GM12878 (cell line): ENCODE measurements around the gene ATP1B2. TPM values are rescaled to one million over a fixed set of nuclear protein-coding genes. Genes with fewer than 3 reads are reported as not detected.
A peak's percentile ranks its signal among the peaks of the same experiment; 100 is the strongest.

Source experiments
- ASH2L ChIP-seq: fragments of 300-600, 200-600 bp; sonication (generic); IDR thresholded peaks from 2 replicates; pipeline ENCODE4 v1.6.1; 2017; ENCODE audit warnings: low read depth, mild to moderate bottlenecking, borderline replicate concordance
- BCL3 ChIP-seq: IDR thresholded peaks from 2 replicates; pipeline ENCODE4 v1.6.1; 2011; ENCODE audit warnings: borderline replicate concordance, low read depth, mild to moderate bottlenecking, moderate library complexity, low read length; ENCODE audit not compliant: insufficient read depth, poor library complexity, severe bottlenecking
- CHD1 ChIP-seq: IDR thresholded peaks from 2 replicates; pipeline ENCODE4 v1.6.1; 2012; ENCODE audit warnings: low read depth, low read length, improper control_type of control experiment
- ELK1 ChIP-seq: IDR thresholded peaks from 2 replicates; pipeline ENCODE4 v1.6.1; 2012; ENCODE audit warnings: low read depth, low read length, improper control_type of control experiment
- HDAC6 ChIP-seq: fragments of 200-600 bp; sonication (generic); IDR thresholded peaks from one replicate; pipeline ENCODE4 v1.8.0; 2017; ENCODE audit warnings: antibody characterized with exemption; ENCODE audit not compliant: unreplicated experiment
- IKZF2 ChIP-seq, 2 experiments: fragments of 450-650 bp; IDR thresholded peaks; 2 replicates each; pipeline ENCODE4 v1.6.1; 2017; ENCODE audit warnings: mild to moderate bottlenecking in 2 of 2, moderate library complexity in 2 of 2
- JUNB ChIP-seq: IDR thresholded peaks from 2 replicates; pipeline ENCODE4 v1.6.1; 2016; ENCODE audit warnings: antibody characterized with exemption, mild to moderate bottlenecking
- MTA2 ChIP-seq: fragments of 450-650 bp; IDR thresholded peaks from 2 replicates; pipeline ENCODE4 v1.6.1; 2016; ENCODE audit warnings: low read depth, mild to moderate bottlenecking, moderate library complexity
- NFIC ChIP-seq: IDR thresholded peaks from 2 replicates; pipeline ENCODE4 v1.6.1; 2012; ENCODE audit warnings: low read depth, mild to moderate bottlenecking, inconsistent platforms, low read length, moderate library complexity
- NR2C1 ChIP-seq: fragments of 450-650 bp; IDR thresholded peaks from 2 replicates; pipeline ENCODE4 v1.6.1; 2017; ENCODE audit warnings: antibody characterized with exemption, mild to moderate bottlenecking, moderate library complexity
- PML ChIP-seq: IDR thresholded peaks from 2 replicates; pipeline ENCODE4 v1.6.1; 2012; ENCODE audit warnings: low read length, inconsistent platforms
- POLR2AphosphoS2 ChIP-seq: IDR thresholded peaks from 2 replicates; pipeline ENCODE4 v1.6.1; 2011; ENCODE audit warnings: low read depth, mild to moderate bottlenecking, low read length, improper control_type of control experiment, moderate library complexity
- RFX5 ChIP-seq: IDR thresholded peaks from 2 replicates; pipeline ENCODE4 v1.6.1; 2011; ENCODE audit warnings: low read depth, low read length, improper control_type of control experiment
- RUNX3 ChIP-seq: IDR thresholded peaks from 2 replicates; pipeline ENCODE4 v1.6.1; 2012; ENCODE audit warnings: low read length, inconsistent platforms
- SMAD5 ChIP-seq: IDR thresholded peaks from 2 replicates; pipeline ENCODE4 v1.6.1; 2016; ENCODE audit warnings: antibody characterized with exemption, low read depth
- STAT3 ChIP-seq: IDR thresholded peaks from 2 replicates; pipeline ENCODE4 v1.6.1; 2011; ENCODE audit warnings: low read depth, low read length, improper control_type of control experiment
- TBL1XR1 ChIP-seq: IDR thresholded peaks from 2 replicates; pipeline ENCODE4 v1.6.1; 2012; ENCODE audit warnings: low read depth, low read length, improper control_type of control experiment
- WRNIP1 ChIP-seq: IDR thresholded peaks from 2 replicates; pipeline ENCODE4 v1.6.1; 2011; ENCODE audit warnings: low read depth, low read length, improper control_type of control experiment, borderline replicate concordance
- ZZZ3 ChIP-seq: IDR thresholded peaks from 2 replicates; pipeline ENCODE4 v1.6.1; 2011; ENCODE audit warnings: low read depth; ENCODE audit not compliant: control insufficient read depth, insufficient read length
- polyA plus RNA-seq, 11 experiments: library from polyadenylated mRNA; depleted of rRNA in 4 of 11; unstranded in 6 of 11; stranded (reverse) in 5 of 11; fragments of >200 nt; fragmentation: Nextera tagmentation in 4 of 11; fragmentation: Illumina TruSeq in 1 of 11; extraction: Ambion mirVana in 4 of 11; extraction: Trizol in 1 of 11; gene quantifications; 1 replicate in 1 of 11; 2 replicates in 10 of 11; pipeline versions ENCODE4 v1.2.1 to v1.2.3, GENCODE V29; 2011 to 2016; ENCODE audit warnings: inconsistent platforms in 2 of 11, missing spikeins in 2 of 11, low read depth in 1 of 11
- total RNA-seq, 4 experiments: library from RNA; depleted of rRNA in 3 of 4; stranded (reverse); fragments of >200 nt in 3 of 4; fragmentation: Illumina TruSeq in 1 of 4; extraction: Trizol in 1 of 4; gene quantifications; 2 replicates each; pipeline versions ENCODE4 v1.2.1 to v1.2.3, GENCODE V29; 2013 to 2021
- TF ChIP-seq, protein P1 (sequence below): IDR thresholded peaks from 2 replicates; pipeline ENCODE4 v1.6.1; 2011; ENCODE audit warnings: low read depth, mild to moderate bottlenecking, low read length, moderate library complexity, borderline replicate concordance; ENCODE audit errors: extremely low read depth

Gene ATP1B2
- total and polyA plus RNA-seq, 10 of the 15 experiments (the other 5 are each of a cell fraction or from before 2014, with no cell fraction given) = 0.03 to 0.29 (median 0.15) TPM; not detected in 3

DNA sequence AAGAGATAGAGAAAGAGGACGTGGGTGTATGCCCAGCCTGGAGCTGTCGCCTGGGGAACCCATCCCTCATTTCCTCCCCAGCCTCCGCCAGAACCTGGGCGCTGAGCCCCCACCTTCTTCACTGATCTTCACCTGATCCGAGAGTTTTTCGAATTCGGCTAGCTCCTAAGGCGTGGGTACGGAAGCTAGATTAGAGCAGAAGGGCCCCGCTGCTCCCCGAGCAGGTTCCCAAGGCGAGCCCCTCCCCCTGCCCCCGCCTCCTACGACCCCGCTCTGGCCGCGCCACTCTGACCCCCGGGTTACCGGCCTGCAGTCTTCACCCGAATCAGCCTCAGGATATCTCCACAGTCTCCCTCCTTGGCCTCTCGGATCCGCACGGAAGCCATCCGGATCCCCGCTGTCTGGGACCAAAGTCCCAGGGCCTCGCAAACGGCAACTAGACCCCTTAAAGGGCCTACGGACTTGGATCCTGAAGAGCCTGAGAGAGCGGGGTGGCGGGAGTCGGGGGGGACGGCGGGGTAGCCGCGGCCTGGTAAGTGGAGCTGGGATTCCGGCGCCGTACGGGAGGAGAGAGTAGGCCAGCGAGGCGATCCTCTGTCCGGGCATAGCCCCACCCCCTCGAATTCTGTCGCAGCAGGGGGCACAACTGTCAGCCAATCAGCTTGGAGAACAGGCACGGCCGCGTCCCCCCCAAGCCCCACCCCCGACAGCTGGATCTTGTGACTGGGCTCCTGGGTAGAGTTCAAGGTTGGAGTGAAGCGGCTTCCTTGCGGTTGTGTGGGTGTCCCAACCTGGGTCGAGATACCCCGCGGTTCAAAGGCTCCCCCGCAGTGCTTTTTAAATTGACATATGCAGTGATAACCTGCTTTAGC, 23.2 kb upstream of the ATP1B2 start, which contains the start of gene SAT2 (continued):
- TF ChIP-seq ELK1 (no peak), ZZZ3 (no peak), RFX5 (no peak), NR2C1 (peak; percentile 20; the same call in 1 of the 2 replicates), IKZF2 (IDR thresholded peaks at IDR 0.05) (peak; percentile 34 to 41; a peak in 3 of 4 replicates), JUNB (no peak), HDAC6 (no peak), WRNIP1 (no peak), STAT3 (no peak), CHD1 (no peak), PML (no peak), MTA2 (peak; percentile 57; the same call in 1 of the 2 replicates), SMAD5 (0 out of 2 replicates have a peak, but pooled peaks have one; percentile 31), NFIC (no peak), TBL1XR1 (no peak), POLR2AphosphoS2 (no peak), RUNX3 (peak; percentile 88), ASH2L (no peak), BCL3 (no peak)
- TF ChIP-seq, protein P1, sequence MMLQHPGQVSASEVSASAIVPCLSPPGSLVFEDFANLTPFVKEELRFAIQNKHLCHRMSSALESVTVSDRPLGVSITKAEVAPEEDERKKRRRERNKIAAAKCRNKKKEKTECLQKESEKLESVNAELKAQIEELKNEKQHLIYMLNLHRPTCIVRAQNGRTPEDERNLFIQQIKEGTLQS = no peak
- TF ChIP-seq, all 136 proteins: peak for 29
